Prostate gland (tissue), 2 donors: Measurements from ENCODE around the gene LRRC4C. TPM values are rescaled to one million over a fixed set of nuclear protein-coding genes. Genes with fewer than 3 reads are reported as not detected.

Experiments
- DNase-seq: peaks from one replicate; pipeline ENCODE4 v3.0.0-alpha.2; 2019; ENCODE audit warnings: low spot score
- H3K27ac ChIP-seq, 2 donors: fragments of 200-600 bp; sonication (generic); 2 replicates each; pipeline ENCODE4 v1.5.1; 2017 to 2019
- H3K27me3 ChIP-seq: fragments of 200-600 bp; sonication (generic); replicated peaks from 2 replicates; pipeline ENCODE4 v1.5.1; 2019; ENCODE audit not compliant: insufficient read depth
- H3K36me3 ChIP-seq, 2 donors: fragments of 200-600 bp; sonication (generic); 1 replicate in 1 of 2; 2 replicates in 1 of 2; pipeline versions ENCODE4 v1.5.1 to v1.8.1; 2017 to 2019
- H3K4me1 ChIP-seq: fragments of 200-600 bp; sonication (generic); replicated peaks from 2 replicates; pipeline ENCODE4 v1.5.1; 2019
- H3K4me3 ChIP-seq, 2 donors: fragments of 200-600 bp; sonication (generic); 2 replicates each; pipeline ENCODE4 v1.5.1; 2017 to 2019
- H3K9me3 ChIP-seq: fragments of 200-600 bp; sonication (generic); 2 replicates; pipeline ENCODE4 v1.5.1; 2017
- CTCF ChIP-seq, 4 experiments: fragments of 200-600 bp in 2 of 4; fragments of 450-650 bp in 2 of 4; sonication (generic) in 2 of 4; IDR thresholded peaks; 1 replicate in 3 of 4; 2 replicates in 1 of 4; pipeline ENCODE4 v1.5.1; 2016 to 2019; ENCODE audit warnings: antibody characterized with exemption in 4 of 4, mild to moderate bottlenecking in 2 of 4, moderate library complexity in 2 of 4
- POLR2A ChIP-seq: fragments of 450-650 bp; IDR thresholded peaks from one replicate; pipeline ENCODE4 v1.6.1; 2016; ENCODE audit warnings: antibody characterized with exemption, mild to moderate bottlenecking
- POLR2AphosphoS5 ChIP-seq: sonication (generic); formaldehyde crosslinking; IDR thresholded peaks from one replicate; pipeline ENCODE4 v1.6.1; 2017; ENCODE audit warnings: antibody characterized with exemption
- WGBS: methylation state at CpG from one replicate; pipeline ENCODE4 v1.1.5; 2018; 5-methylcytosine and 5-hydroxymethylcytosine counted together
- intact Hi-C: fragments of 100-400 bp; cut with DNase I; formaldehyde crosslinking; loops from one replicate; pipeline ENCODE4 v1.14.2; 2022
- total RNA-seq, 2 donors: library from RNA; depleted of rRNA; stranded (reverse); fragments of >200 nt; gene quantifications; one replicate each; pipeline ENCODE4 v1.1.0, GENCODE V29; 2016

Gene LRRC4C
- total RNA-seq, 2 donors from 2014 or later, result 0.28 TPM; not detected in 1

- no peak for DNase-seq
- Histone ChIP-seq H3K27me3 (no peaks in the 10 kb centered on the region), H3K27ac (no peak overlapping the region), H3K36me3 (no peaks in the 10 kb centered on the region), H3K4me1 (no peaks in the 10 kb centered on the region), H3K4me3 (no peak overlapping the region), H3K9me3 (no peaks in the 10 kb centered on the region)
- WGBS, result 71% methylated on average over 4 of the region's 4 CpGs
- intact Hi-C loops, result no loop called here
- TF ChIP-seq CTCF (IDR thresholded peaks at IDR 0.05) (no peak), POLR2A (no peak), POLR2AphosphoS5 (no peak)
These were observed 771.1 kb downstream of the LRRC4C start for GRCh38 chr11:40688369-40688768.

- intact Hi-C loops, result no loop called here
- Histone ChIP-seq H3K9me3 (no peaks in the 10 kb centered on the region), H3K36me3 (no peaks in the 10 kb centered on the region), H3K4me3 (no peak overlapping the region), H3K27me3 (no peaks in the 10 kb centered on the region), H3K4me1 (no peaks in the 10 kb centered on the region), H3K27ac (no peak overlapping the region)
- no peak for DNase-seq
- 87% methylated on average over 5 of the region's 5 CpGs for WGBS
- no peak for TF ChIP-seq POLR2AphosphoS5
- TF ChIP-seq CTCF (IDR thresholded peaks at IDR 0.05), result no peak
These were observed 772.7 kb downstream of the LRRC4C start for GRCh38 chr11:40686765-40687164.

GRCh38 chr11:40683010-40683409, 776.4 kb downstream of the LRRC4C start:
- DNase-seq, result no peak
- no peaks in the 10 kb centered on the region for H3K9me3 ChIP-seq
- intact Hi-C loops, result no loop called here

GRCh38 chr11:40679276-40679675, 780.2 kb downstream of the LRRC4C start:
- no peak for DNase-seq
- H3K27me3 ChIP-seq, result no peaks in the 10 kb centered on the region
- no peak overlapping the region for H3K4me3 ChIP-seq
- H3K9me3 ChIP-seq, result no peaks in the 10 kb centered on the region
- H3K27ac ChIP-seq, result no peak overlapping the region
- no peak for TF ChIP-seq POLR2A
- no peak for TF ChIP-seq POLR2AphosphoS5
- no peak for TF ChIP-seq CTCF (IDR thresholded peaks at IDR 0.05)
- no peaks in the 10 kb centered on the region for H3K4me1 ChIP-seq
- 78% methylated on average over 3 of the region's 3 CpGs for WGBS
- intact Hi-C loops, result no loop called here
- H3K36me3 ChIP-seq, result no peaks in the 10 kb centered on the region

More at GRCh38 chr11:40683010-40683409, 776.4 kb downstream of the LRRC4C start:
- no peaks in the 10 kb centered on the region for H3K27me3 ChIP-seq
- no peak overlapping the region for H3K27ac ChIP-seq
- 89% methylated on average over 7 of the region's 7 CpGs for WGBS
- no peak for TF ChIP-seq POLR2A
- no peak for TF ChIP-seq POLR2AphosphoS5
- no peak for TF ChIP-seq CTCF (IDR thresholded peaks at IDR 0.05)
- H3K36me3 ChIP-seq, result no peaks in the 10 kb centered on the region
- no peaks in the 10 kb centered on the region for H3K4me1 ChIP-seq
- H3K4me3 ChIP-seq, result no peak overlapping the region

GRCh38 chr11:40647295-40647694, 812.2 kb downstream of the LRRC4C start:
- TF ChIP-seq POLR2AphosphoS5 (no peak), CTCF (IDR thresholded peaks at IDR 0.05) (no peak), POLR2A (no peak)
- no peaks in the 10 kb centered on the region for H3K36me3 ChIP-seq
- intact Hi-C loops, result no loop called here
- no peaks in the 10 kb centered on the region for H3K27me3 ChIP-seq
- H3K9me3 ChIP-seq, result no peaks in the 10 kb centered on the region
- H3K4me1 ChIP-seq, result no peaks in the 10 kb centered on the region
- no peak for DNase-seq
- no peak overlapping the region for H3K4me3 ChIP-seq
- no peak overlapping the region for H3K27ac ChIP-seq
- 98% methylated on average over 2 of the region's 2 CpGs for WGBS
